Lower leg skin (tissue), 3 donors: Measurements from ENCODE around the gene KIFAP3.
"Not testable (repeated sequence)": the region's sequence is repeated elsewhere in the genome, so short reads cannot be mapped to it uniquely, and the experiment has no call there.

ENCODE experiments used
- CTCF ChIP-seq, 3 donors: fragments of 450-650 bp; IDR thresholded peaks; one replicate each; pipeline ENCODE4 v1.5.1; 2016; ENCODE audit warnings: antibody characterized with exemption in 3 of 3, mild to moderate bottlenecking in 3 of 3, moderate library complexity in 2 of 3
- POLR2A ChIP-seq, 2 donors: fragments of 450-650 bp; IDR thresholded peaks; one replicate each; pipeline ENCODE4 v1.6.1; 2016 to 2017; ENCODE audit warnings: antibody characterized with exemption in 2 of 2, mild to moderate bottlenecking in 1 of 2, moderate library complexity in 1 of 2

DNA sequence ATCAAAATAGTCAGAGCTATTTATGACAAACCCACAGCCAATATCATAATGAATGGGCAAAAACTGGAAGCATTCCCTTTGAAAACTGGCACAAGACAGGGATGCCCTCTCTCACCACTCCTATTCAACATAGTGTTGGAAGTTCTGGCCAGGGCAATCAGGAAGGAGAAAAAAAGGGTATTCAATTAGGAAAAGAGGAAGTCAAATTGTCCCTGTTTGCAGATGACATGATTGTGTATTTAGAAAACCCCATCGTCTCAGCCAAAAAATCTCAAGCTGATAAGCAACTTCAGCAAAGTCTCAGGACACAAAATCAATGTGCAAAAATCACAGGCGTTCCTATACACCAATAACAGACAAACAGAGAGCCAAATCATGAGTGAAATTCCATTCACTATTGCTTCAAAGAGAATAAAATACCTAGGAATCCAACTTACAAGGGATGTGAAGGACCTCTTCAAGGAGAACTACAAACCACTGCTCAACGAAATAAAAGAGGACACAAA is 14.4 kb downstream of the KIFAP3 start:
- not testable (repeated sequence) for TF ChIP-seq CTCF, POLR2A (IDR thresholded peaks at IDR 0.05)
